ENCODE results near the gene SORCS1.

Gene SORCS1

DNA sequence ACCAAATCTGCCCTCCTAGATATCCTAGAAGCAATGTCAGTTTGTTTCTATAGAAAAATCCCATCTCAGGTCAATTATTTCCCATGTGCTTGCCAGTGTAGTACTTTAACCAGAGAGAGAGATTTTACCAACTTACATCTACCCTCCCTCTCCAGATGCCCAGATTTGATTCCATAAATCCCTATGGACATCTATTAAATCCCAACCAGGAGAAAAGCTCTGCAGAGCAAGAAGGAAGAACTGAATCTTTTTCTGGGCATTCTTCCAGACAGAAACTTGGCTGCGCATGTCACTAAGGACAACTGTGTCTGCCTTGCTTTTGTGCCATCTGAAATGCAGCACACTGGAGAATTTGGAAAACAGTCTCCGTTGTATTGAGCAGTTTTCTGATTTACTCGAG, 597.6 kb downstream of the SORCS1 start:
- FAIRE-seq: no peak

GRCh38 chr10:106565546-106565945, 599.0 kb downstream of the SORCS1 start:
- no peak for FAIRE-seq

GRCh38 chr10:106563384-106563783, 601.1 kb downstream of the SORCS1 start:
- no peak for FAIRE-seq

- no peak for FAIRE-seq
Observed at GRCh38 chr10:106560925-106561640, 603.4 kb downstream of the SORCS1 start.

GRCh38 chr10:106559442-106559841, 605.1 kb downstream of the SORCS1 start:
- FAIRE-seq: no peak

DNA sequence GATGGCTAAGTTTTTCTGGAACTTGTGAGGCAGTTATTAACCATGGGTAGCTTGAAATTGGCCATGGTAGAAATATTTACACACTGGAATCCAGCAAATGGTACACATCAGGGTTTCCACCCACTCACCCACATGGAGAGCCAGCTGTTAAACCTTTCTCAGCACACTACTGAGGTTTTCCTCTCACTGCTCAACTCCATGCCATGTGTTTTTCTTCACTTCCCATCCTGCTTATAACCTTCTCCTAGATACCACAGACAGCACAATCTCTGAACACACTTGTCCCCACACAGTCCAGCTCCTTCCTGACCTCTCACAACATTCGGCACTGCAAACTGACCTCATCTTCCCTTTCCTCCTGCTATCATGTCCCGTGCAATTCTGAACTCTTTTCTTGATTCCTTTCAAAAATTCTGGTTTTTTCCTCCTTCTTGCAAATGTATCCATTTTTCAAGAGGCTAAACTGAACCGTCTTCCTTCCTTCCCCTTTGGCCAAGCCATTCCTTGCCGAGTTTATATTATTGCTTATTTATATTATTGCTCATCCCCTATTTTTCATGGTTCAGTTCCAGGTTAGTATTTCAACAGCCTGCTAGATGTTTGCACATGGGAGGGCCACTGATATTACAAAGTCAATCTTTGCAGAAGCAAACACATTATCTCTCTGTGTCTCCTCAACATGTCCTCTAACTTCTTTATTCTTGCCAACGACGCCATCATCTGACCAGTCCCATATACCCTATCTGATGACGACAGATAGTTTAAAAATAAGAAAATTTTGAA, 606.4 kb downstream of the SORCS1 start:
- FAIRE-seq: no peak

DNA sequence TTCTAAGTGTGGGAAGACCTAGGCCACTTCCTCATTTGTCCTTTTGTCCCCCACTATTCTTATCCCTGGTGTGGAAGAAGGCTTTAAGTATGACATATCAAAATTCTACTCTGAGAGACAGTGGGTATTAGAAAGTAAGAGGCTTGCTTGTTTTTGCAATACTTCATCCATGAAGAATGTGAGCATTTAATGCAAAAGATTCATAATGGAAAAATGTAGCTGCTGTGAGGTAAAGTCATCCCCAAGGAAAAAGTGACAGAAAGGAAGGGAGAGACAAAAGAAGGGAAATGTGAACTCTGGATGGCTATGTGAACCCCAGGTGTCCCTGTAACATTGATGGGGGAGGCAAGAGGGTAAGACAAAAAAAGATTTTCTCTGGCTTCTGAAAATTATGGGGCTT, 607.5 kb downstream of the SORCS1 start:
- no peak for FAIRE-seq

GRCh38 chr10:106555599-106555998, 608.9 kb downstream of the SORCS1 start:
- no peak for FAIRE-seq

DNA sequence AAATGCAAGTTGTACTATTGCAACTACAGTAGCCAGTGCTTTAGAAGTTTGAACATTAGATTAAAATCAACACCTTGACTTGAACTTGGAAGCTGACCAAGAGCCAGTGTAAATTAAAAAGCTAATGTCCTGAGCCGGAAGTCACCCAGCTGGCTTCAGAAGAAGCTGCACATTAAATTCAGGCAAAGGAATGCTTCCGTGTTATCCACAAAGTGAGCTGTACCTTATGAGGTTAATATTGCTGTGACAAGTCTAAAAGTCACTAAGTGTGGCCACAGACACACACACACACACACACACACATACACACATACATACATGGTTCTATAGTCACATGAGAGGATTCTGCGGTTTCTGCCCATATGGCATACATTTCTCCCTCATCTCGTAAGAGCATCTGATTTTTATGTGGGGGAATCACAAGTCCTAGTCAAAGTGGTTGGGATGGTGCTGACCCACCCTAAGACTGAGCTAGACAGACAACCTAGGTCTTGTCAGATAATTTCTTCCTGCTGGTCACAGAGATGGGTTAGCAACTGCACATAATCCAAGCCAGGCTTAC, 612.9 kb downstream of the SORCS1 start:
- FAIRE-seq: no peak

DNA sequence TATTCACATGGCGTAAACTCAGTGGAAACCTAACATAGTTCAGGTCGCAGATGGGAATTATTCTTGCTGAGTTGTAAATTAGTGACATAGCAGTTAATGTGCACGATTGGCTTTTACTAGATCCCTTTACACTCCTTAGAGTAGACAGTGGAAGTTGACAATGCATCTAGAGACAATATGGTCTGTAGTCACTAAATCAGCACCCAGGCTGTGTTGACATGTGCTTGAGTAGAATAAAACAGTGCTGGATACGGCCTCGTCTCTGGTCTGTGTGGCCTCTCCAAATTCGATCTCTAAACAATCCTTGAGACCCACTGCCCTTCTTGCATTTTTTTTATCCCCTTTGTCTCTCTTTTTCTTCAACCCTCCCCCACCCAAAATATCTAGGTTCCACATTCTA, 615.7 kb downstream of the SORCS1 start:
- FAIRE-seq: no peak

GRCh38 chr10:106547047-106547635, 617.4 kb downstream of the SORCS1 start:
- no peak for FAIRE-seq

DNA sequence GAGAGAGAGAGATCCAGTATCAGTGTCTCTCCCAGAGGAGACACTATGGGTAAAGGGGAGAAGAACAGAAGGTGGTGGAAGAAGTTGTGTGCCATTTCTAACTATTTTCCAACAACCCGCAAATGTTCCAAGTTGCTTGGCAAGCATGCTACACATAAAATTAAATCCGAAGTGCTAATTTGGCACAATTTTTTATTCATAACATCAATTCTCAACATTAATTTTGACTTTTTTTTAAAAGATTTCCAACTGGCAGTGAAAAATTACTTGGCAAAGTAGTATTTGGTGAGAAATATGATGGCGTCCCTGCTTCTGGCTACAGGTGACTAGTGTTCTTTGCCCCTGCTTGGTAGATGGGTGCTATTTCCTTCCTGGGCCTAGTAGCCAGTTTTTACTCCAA, 622.0 kb downstream of the SORCS1 start:
- FAIRE-seq: no peak

GRCh38 chr10:106540645-106541044, 623.9 kb downstream of the SORCS1 start:
- FAIRE-seq: no peak

DNA sequence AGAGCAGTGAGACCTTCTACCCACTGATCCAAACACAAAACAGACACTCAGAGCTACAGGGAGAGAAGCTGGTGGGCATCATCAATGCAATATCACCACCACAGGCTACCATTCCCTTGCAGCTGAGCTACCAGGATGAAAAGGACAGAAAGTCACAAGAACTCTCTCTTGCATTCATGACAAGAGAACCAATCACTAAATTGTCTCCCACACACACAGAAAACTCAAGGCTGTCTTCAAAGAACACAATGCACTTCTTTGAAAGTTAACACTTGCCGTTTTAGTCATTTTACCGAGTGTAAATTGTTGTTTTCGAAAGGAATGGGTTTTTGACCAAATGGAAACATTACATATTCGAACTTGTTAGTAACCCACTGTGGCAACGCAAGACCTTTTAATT, 626.6 kb downstream of the SORCS1 start:
- FAIRE-seq: no peak

DNA sequence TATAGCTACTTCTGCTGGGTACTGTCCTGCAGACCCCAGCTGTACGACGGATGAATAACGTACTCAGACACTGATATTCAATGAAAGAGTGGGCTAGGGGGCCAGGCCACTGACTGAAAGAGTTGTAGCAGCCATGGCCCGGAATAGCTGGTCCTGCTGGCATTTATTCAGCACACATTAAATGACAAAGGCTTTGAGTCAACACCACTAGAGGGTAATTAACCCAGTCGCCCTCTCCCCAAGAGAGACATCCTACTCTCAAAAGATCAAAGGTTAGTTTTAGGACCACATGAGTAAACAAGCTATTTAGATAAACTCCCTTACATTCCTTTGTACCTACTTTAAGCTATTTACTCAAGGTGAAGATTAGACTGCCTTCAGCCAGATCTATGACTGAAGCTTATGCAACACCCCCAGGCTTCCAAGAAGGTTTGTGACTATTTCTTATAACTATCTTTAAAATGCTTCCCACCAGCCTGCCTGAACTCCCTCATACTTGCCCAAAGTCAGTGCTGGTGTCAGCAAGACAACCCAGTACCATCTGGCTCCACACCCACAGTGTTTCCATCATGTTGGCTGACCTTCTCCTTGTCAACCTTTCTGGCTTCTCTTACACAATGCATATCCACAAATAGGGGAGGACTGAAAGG, 629.1 kb downstream of the SORCS1 start:
- FAIRE-seq: no peak

DNA sequence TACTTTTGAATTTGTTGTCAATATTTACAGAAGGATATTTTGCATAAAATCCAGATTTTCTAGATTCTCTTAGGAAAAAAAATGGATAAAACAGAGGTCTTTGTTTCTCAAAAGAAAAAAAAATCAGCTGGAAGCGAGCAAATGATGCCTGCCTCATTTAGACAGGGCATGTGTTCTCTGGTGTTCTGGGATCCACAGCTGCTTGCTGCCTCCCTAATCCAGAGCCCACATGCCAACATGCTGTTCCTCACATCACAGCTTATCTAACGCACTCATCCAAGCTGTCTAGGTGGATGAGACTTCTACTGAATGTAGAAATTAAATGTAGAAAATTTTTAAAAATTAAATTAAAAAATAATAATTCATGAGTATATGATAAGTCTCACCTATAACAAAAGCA, 630.1 kb downstream of the SORCS1 start:
- FAIRE-seq: no peak

GRCh38 chr10:106528702-106529101, 635.8 kb downstream of the SORCS1 start:
- no peak for FAIRE-seq

DNA sequence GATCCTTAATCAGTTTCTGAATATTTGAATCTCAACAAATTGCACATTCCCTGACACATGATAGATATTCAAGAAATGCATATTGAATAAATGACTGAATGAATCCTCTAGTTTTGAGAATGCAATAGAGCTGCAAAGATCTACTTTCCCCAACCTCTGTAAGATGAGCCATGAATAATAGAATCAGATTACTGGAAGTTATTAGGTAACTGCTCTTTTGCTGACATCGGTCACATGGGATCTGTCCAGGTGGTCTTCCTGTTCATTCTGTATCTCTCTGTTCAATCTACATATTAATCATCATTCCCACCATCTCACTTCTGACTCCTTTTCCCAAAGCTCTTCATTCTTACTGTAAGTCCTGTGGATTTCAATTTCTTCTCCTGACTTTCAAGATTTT, 638.7 kb downstream of the SORCS1 start:
- FAIRE-seq: no peak
